ENCODE measurements around the gene MTUS2.

Gene MTUS2

GRCh38 chr13:28856287-28856686 is 36.1 kb downstream of the MTUS2 start:
- Histone ChIP-seq H3K9me3 (ENCODE audit: insufficient read depth, low read depth, low read length) (no peaks in the 10 kb centered on the region), H3K79me2 (ENCODE audit: insufficient read depth, low read length) (no peaks in the 10 kb centered on the region), H3K4me2 (ENCODE audit: low read depth, low read length, poor library complexity, severe bottlenecking) (no peak overlapping the region), H3K9ac (ENCODE audit: low read depth, low read length, poor library complexity, severe bottlenecking) (no peak overlapping the region), H3K4me3 (ENCODE audit: low read length, poor library complexity, severe bottlenecking) (no peak overlapping the region), H3K27me3 (ENCODE audit: insufficient read depth, low read length, poor library complexity, severe bottlenecking) (no peaks in the 10 kb centered on the region), H3K9me2 (replicated peaks; ENCODE audit: low read depth, low read length) (no peaks in the 10 kb centered on the region), H3F3A (ENCODE audit: low read depth) (no peaks in the 10 kb centered on the region), H2AFZ (ENCODE audit: low read length) (no peak overlapping the region), H3K4me1 (ENCODE audit: insufficient read depth, low read length, poor library complexity, severe bottlenecking) (no peaks in the 10 kb centered on the region), H4K20me1 (ENCODE audit: insufficient read depth, low read length, poor library complexity, severe bottlenecking) (no peaks in the 10 kb centered on the region), H3K36me3 (ENCODE audit: insufficient read depth, low read length) (no peaks in the 10 kb centered on the region)
- TF ChIP-seq CTCF (conservative IDR thresholded peaks at IDR 0.05; ENCODE audit: low read length) (no peak), EZH2phosphoT487 (IDR thresholded peaks at IDR 0.05; ENCODE audit: borderline replicate concordance) (no peak)

- Histone ChIP-seq H4K20me1 (ENCODE audit: insufficient read depth, low read length, poor library complexity, severe bottlenecking) (no peaks in the 10 kb centered on the region), H3K9me3 (ENCODE audit: insufficient read depth, low read depth, low read length) (no peaks in the 10 kb centered on the region), H3K4me2 (ENCODE audit: low read depth, low read length, poor library complexity, severe bottlenecking) (no peak overlapping the region), H3K4me3 (ENCODE audit: low read length, poor library complexity, severe bottlenecking) (no peak overlapping the region), H3K9ac (ENCODE audit: low read depth, low read length, poor library complexity, severe bottlenecking) (no peak overlapping the region), H3K36me3 (ENCODE audit: insufficient read depth, low read length) (no peaks in the 10 kb centered on the region), H3K79me2 (ENCODE audit: insufficient read depth, low read length) (no peaks in the 10 kb centered on the region), H3K4me1 (ENCODE audit: insufficient read depth, low read length, poor library complexity, severe bottlenecking) (no peaks in the 10 kb centered on the region), H3K27me3 (ENCODE audit: insufficient read depth, low read length, poor library complexity, severe bottlenecking) (no peaks in the 10 kb centered on the region), H2AFZ (ENCODE audit: low read length) (no peak overlapping the region), H3K9me2 (replicated peaks; ENCODE audit: low read depth, low read length) (no peaks in the 10 kb centered on the region), H3F3A (ENCODE audit: low read depth) (no peaks in the 10 kb centered on the region)
- TF ChIP-seq EZH2phosphoT487 (IDR thresholded peaks at IDR 0.05; ENCODE audit: borderline replicate concordance) (no peak), CTCF (conservative IDR thresholded peaks at IDR 0.05; ENCODE audit: low read length) (no peak)
Observed at GRCh38 chr13:28859069-28859468, 38.9 kb downstream of the MTUS2 start.

- Histone ChIP-seq H3K36me3 (ENCODE audit: insufficient read depth, low read length) (no peaks in the 10 kb centered on the region), H3K79me2 (ENCODE audit: insufficient read depth, low read length) (no peaks in the 10 kb centered on the region), H3K4me2 (ENCODE audit: low read depth, low read length, poor library complexity, severe bottlenecking) (no peak overlapping the region), H3K9ac (ENCODE audit: low read depth, low read length, poor library complexity, severe bottlenecking) (no peak overlapping the region), H3F3A (ENCODE audit: low read depth) (no peaks in the 10 kb centered on the region), H3K4me3 (ENCODE audit: low read length, poor library complexity, severe bottlenecking) (no peak overlapping the region), H4K20me1 (ENCODE audit: insufficient read depth, low read length, poor library complexity, severe bottlenecking) (no peaks in the 10 kb centered on the region), H2AFZ (ENCODE audit: low read length) (no peak overlapping the region), H3K4me1 (ENCODE audit: insufficient read depth, low read length, poor library complexity, severe bottlenecking) (no peaks in the 10 kb centered on the region), H3K27me3 (ENCODE audit: insufficient read depth, low read length, poor library complexity, severe bottlenecking) (no peaks in the 10 kb centered on the region), H3K9me2 (replicated peaks; ENCODE audit: low read depth, low read length) (no peaks in the 10 kb centered on the region), H3K9me3 (ENCODE audit: insufficient read depth, low read depth, low read length) (no peaks in the 10 kb centered on the region)
- TF ChIP-seq EZH2phosphoT487 (IDR thresholded peaks at IDR 0.05; ENCODE audit: borderline replicate concordance) (no peak), CTCF (conservative IDR thresholded peaks at IDR 0.05; ENCODE audit: low read length) (no peak)
Observed at GRCh38 chr13:28859717-28860116, 39.6 kb downstream of the MTUS2 start.
